GM12878 (cell line): ENCODE data around the gene IGFBP1. TPM values are rescaled to one million over a fixed set of nuclear protein-coding genes. Genes with fewer than 3 reads are reported as not detected.

ENCODE experiments used
- ATAC-seq: fragments of 200-7000 bp; cut with Tn5 transposase; 3 replicates; pipeline ENCODE4 v1.9.1; 2020; ENCODE audit warnings: mild to moderate bottlenecking, moderate library complexity
- BruUV-seq: library from RNA; stranded (reverse); fragments of 400-500 nt; replicated peaks from 2 replicates; lab custom pipeline; 2021; lab: Mats Ljungman, UMichigan
- CTCF ChIA-PET: fragments of 300-600 bp; sonication (Branson Sonifier 250); formaldehyde crosslinking; extraction: SDS; loops from one replicate; lab custom pipeline; 2021; ENCODE audit warnings: inconsistent platforms; lab: Yijun Ruan, JAX
- POLR2A ChIA-PET: fragments of 350-600 bp; formaldehyde crosslinking; extraction: SDS; loops from one replicate; lab custom pipeline; 2021; ENCODE audit warnings: inconsistent platforms; lab: Charles Lee
- RAD21 ChIA-PET: fragments of 300-600 bp; sonication (Branson Sonifier 250); formaldehyde crosslinking; loops from one replicate; lab custom pipeline; 2023; ENCODE audit warnings: antibody characterized with exemption; ENCODE audit not compliant: unreplicated experiment; lab: Charles Lee
- SMC1A ChIA-PET: fragments of 300-600 bp; sonication (Branson Sonifier 250); formaldehyde crosslinking; loops from one replicate; lab custom pipeline; 2023; ENCODE audit not compliant: unreplicated experiment, uncharacterized antibody; lab: Charles Lee
- DNase-seq: peaks from one replicate; pipeline ENCODE4 v3.0.0-alpha.2; 2011; ENCODE audit warnings: low read depth, low spot score
- FAIRE-seq: peaks from 3 replicates; lab custom pipeline; 2011; peaks lifted over from hg19 to GRCh38; lab: Jason Lieb, UNC
- H2AFZ ChIP-seq: 2 replicates; pipeline ENCODE4 v1.6.0; 2011; ENCODE audit warnings: low read depth, low read length, control low read depth; ENCODE audit not compliant: control insufficient read depth
- H3K27ac ChIP-seq: 2 replicates; pipeline ENCODE4 v1.5.1; 2011; ENCODE audit warnings: control low read depth; ENCODE audit not compliant: control insufficient read depth, insufficient read depth
- H3K27me3 ChIP-seq, 2 experiments: replicated peaks in 1 of 2; 2 replicates each; pipeline versions ENCODE4 v1.6.0 to v1.6.1; 2011; ENCODE audit warnings: low read length in 1 of 2; ENCODE audit not compliant: control insufficient read depth in 2 of 2, insufficient read depth in 2 of 2
- H3K36me3 ChIP-seq, 2 experiments: 2 replicates each; pipeline ENCODE4 v1.5.1; 2011; ENCODE audit warnings: low read length in 1 of 2; ENCODE audit not compliant: control insufficient read depth in 2 of 2, insufficient read depth in 2 of 2
- H3K4me1 ChIP-seq: 2 replicates; pipeline ENCODE4 v1.6.1; 2011; ENCODE audit warnings: mild to moderate bottlenecking, low read length, moderate library complexity, mixed read lengths; ENCODE audit not compliant: control insufficient read depth, insufficient read depth
- H3K4me2 ChIP-seq: 2 replicates; pipeline ENCODE4 v1.6.0; 2011; ENCODE audit warnings: control low read depth; ENCODE audit not compliant: control insufficient read depth, insufficient read depth
- H3K4me3 ChIP-seq: fragments of 200-600 bp; sonication (generic); 2 replicates; pipeline ENCODE4 v1.5.1; 2016
- H3K79me2 ChIP-seq: 2 replicates; pipeline ENCODE4 v1.6.0; 2011; ENCODE audit warnings: low read length; ENCODE audit not compliant: control insufficient read depth, insufficient read depth
- H3K9ac ChIP-seq: 2 replicates; pipeline ENCODE4 v1.8.0; 2011; ENCODE audit warnings: low read length, control low read depth, mixed read lengths; ENCODE audit not compliant: control insufficient read depth, insufficient read depth
- H3K9me3 ChIP-seq: replicated peaks from 3 replicates; pipeline ENCODE4 v1.5.1; 2011; ENCODE audit warnings: mild to moderate bottlenecking, low read length; ENCODE audit not compliant: control insufficient read depth, insufficient read depth
- H4K20me1 ChIP-seq: 2 replicates; pipeline ENCODE4 v1.6.0; 2011; ENCODE audit not compliant: control insufficient read depth, insufficient read depth
- BRCA1 ChIP-seq: IDR thresholded peaks from 2 replicates; pipeline ENCODE4 v1.6.1; 2011; ENCODE audit warnings: low read depth, low read length, improper control_type of control experiment
- CBX5 ChIP-seq: sonication (generic); IDR thresholded peaks from 2 replicates; pipeline ENCODE4 v1.6.1; 2016; ENCODE audit warnings: low read depth, moderate library complexity, mild to moderate bottlenecking, inconsistent platforms
- E4F1 ChIP-seq: fragments of 450-650 bp; IDR thresholded peaks from 2 replicates; pipeline ENCODE4 v1.6.1; 2018; ENCODE audit warnings: borderline replicate concordance, mild to moderate bottlenecking; ENCODE audit not compliant: partially characterized antibody
- FOXM1 ChIP-seq: IDR thresholded peaks from 2 replicates; pipeline ENCODE4 v1.6.1; 2012; ENCODE audit warnings: low read depth, mild to moderate bottlenecking, inconsistent platforms, low read length, moderate library complexity
- NFYB ChIP-seq: IDR thresholded peaks from 2 replicates; pipeline ENCODE4 v1.6.1; 2011; ENCODE audit warnings: low read depth, mild to moderate bottlenecking, low read length, improper control_type of control experiment, moderate library complexity; ENCODE audit not compliant: insufficient read depth
- SIX5 ChIP-seq: IDR thresholded peaks from 2 replicates; pipeline ENCODE4 v1.6.1; 2011; ENCODE audit warnings: mild to moderate bottlenecking, low read depth, low read length, moderate library complexity; ENCODE audit not compliant: severe bottlenecking
- ZNF274 ChIP-seq: IDR thresholded peaks from one replicate; pipeline ENCODE4 v1.8.0; 2011; ENCODE audit not compliant: insufficient read length, insufficient read depth
- WGBS: methylation state at CpG from one replicate; pipeline ENCODE4 v1.1.6; 2016; ENCODE audit warnings: low lambda C conversion rate; ENCODE audit not compliant: insufficient replicate concordance, insufficient coverage; ENCODE audit errors: missing lambda C conversion rate; 5-methylcytosine and 5-hydroxymethylcytosine counted together
- in situ Hi-C: fragments of 300-500 bp; cut with MboI; formaldehyde crosslinking; loops from 9 replicates; pipeline ENCODE4 v1.14.3; 2018; ENCODE audit warnings: mixed read lengths
- intact Hi-C: fragments of 100-400 bp; cut with micrococcal nuclease; formaldehyde crosslinking; loops from one replicate; pipeline ENCODE4 v1.14.2; 2022; ENCODE audit not compliant: unreplicated experiment
- polyA plus RNA-seq, 11 experiments: library from polyadenylated mRNA; depleted of rRNA in 4 of 11; unstranded in 6 of 11; stranded (reverse) in 5 of 11; fragments of >200 nt; fragmentation: Nextera tagmentation in 4 of 11; fragmentation: Illumina TruSeq in 1 of 11; extraction: Ambion mirVana in 4 of 11; extraction: Trizol in 1 of 11; gene quantifications; 1 replicate in 1 of 11; 2 replicates in 10 of 11; pipeline versions ENCODE4 v1.2.1 to v1.2.3, GENCODE V29; 2011 to 2016; ENCODE audit warnings: inconsistent platforms in 2 of 11, missing spikeins in 2 of 11, low read depth in 1 of 11
- total RNA-seq, 4 experiments: library from RNA; depleted of rRNA in 3 of 4; stranded (reverse); fragments of >200 nt in 3 of 4; fragmentation: Illumina TruSeq in 1 of 4; extraction: Trizol in 1 of 4; gene quantifications; 2 replicates each; pipeline versions ENCODE4 v1.2.1 to v1.2.3, GENCODE V29; 2013 to 2021
- TF ChIP-seq, protein P1 (sequence below), 3 experiments: IDR thresholded peaks in 2 of 3; conservative IDR thresholded peaks in 1 of 3; 2 replicates each; pipeline ENCODE4 v1.5.1; 2011; ENCODE audit warnings: low read depth in 3 of 3, low read length in 3 of 3, mild to moderate bottlenecking in 3 of 3, control low read depth in 2 of 3, moderate library complexity in 2 of 3, inconsistent platforms in 1 of 3, mixed read lengths in 1 of 3; ENCODE audit not compliant: control insufficient read depth in 2 of 3, insufficient read depth in 1 of 3; ENCODE audit errors: extremely low read depth in 1 of 3
- TF ChIP-seq, protein P2 (sequence below): fragments of 450-650 bp; IDR thresholded peaks from 2 replicates; pipeline ENCODE4 v1.6.1; 2017; ENCODE audit warnings: low read depth, mild to moderate bottlenecking, moderate library complexity
- TF ChIP-seq, protein P3 (sequence below): fragments of 450-650 bp; IDR thresholded peaks from 2 replicates; pipeline ENCODE4 v1.6.1; 2017; ENCODE audit warnings: mild to moderate bottlenecking, low read depth, inconsistent platforms; ENCODE audit not compliant: poor library complexity, severe bottlenecking

The IGFBP1 gene
- total and polyA plus RNA-seq, 10 of the 15 experiments (the other 5 are each of a cell fraction or from before 2014, with no cell fraction given): 0.13 TPM; not detected in 9

- TF ChIP-seq, protein P1, sequence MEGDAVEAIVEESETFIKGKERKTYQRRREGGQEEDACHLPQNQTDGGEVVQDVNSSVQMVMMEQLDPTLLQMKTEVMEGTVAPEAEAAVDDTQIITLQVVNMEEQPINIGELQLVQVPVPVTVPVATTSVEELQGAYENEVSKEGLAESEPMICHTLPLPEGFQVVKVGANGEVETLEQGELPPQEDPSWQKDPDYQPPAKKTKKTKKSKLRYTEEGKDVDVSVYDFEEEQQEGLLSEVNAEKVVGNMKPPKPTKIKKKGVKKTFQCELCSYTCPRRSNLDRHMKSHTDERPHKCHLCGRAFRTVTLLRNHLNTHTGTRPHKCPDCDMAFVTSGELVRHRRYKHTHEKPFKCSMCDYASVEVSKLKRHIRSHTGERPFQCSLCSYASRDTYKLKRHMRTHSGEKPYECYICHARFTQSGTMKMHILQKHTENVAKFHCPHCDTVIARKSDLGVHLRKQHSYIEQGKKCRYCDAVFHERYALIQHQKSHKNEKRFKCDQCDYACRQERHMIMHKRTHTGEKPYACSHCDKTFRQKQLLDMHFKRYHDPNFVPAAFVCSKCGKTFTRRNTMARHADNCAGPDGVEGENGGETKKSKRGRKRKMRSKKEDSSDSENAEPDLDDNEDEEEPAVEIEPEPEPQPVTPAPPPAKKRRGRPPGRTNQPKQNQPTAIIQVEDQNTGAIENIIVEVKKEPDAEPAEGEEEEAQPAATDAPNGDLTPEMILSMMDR (IDR thresholded peaks at IDR 0.05 in 2 of 3, conservative IDR thresholded peaks at IDR 0.05 in 1 of 3; ENCODE audit: control insufficient read depth in 2 of 3, extremely low read depth in 1 of 3, insufficient read depth in 1 of 3, low read depth in 3 of 3, low read length in 3 of 3): peak; percentile 87 to 93 (median 89); a peak in 5 of 6 replicates
- TF ChIP-seq, all 136 proteins: peak for 4
Measured at GRCh38 chr7:45917658-45918057, 29.4 kb downstream of the IGFBP1 start (continued).

DNA sequence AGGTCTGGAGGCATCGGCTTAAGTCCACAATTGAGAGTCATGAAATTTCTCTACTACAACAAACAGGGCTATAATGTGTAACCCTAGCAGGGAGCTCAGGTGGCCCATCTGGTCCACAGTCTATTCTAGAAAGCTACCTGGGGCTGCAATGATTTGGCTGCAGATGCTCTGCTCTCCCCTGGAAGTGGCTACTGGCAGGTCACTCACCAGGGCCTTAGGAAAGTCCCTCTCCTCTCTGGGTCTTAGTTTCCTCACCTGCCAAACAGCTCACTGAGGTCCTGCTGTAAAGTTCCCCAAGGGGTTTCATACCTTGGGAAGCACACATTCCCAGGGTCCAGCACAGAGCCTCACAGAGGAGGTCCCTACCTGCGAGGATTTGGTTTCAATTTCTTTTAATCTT, 30.3 kb downstream of the IGFBP1 start:
- ChIA-PET SMC1A (interaction anchor here (0.7 to 4.9 kb wide), 14 partner anchors 221 to 1265 kb away, joined by 3 to 48 read pairs (median 4); no protein-coding TSS in a partner anchor), POLR2A (no interaction called here), RAD21 (interaction anchor here (0.9 to 4.5 kb wide), 10 partner anchors 26 to 1263 kb away, joined by 3 to 41 read pairs (median 5); no protein-coding TSS in a partner anchor), CTCF (interaction anchor here (0.6 to 9.6 kb wide), 28 partner anchors 10 to 1337 kb away, joined by 3 to 91 read pairs (median 4); no protein-coding TSS in a partner anchor)
- Histone ChIP-seq H3K4me3 (no peak overlapping the region), H3K27me3 (peaks cover 2 to 3% of the 10 kb centered on the region in 2 experiments; a peak in 3 of 4 replicates), H3K9me3 (no peaks in the 10 kb centered on the region), H3K79me2 (no peaks in the 10 kb centered on the region), H3K9ac (no peak overlapping the region), H3K4me2 (no peak overlapping the region), H3K36me3 (no peaks in the 10 kb centered on the region), H2AFZ (no peak overlapping the region), H3K27ac (no peak overlapping the region), H3K4me1 (no peaks in the 10 kb centered on the region)
- no TSS peak for BruUV-seq
- in situ Hi-C loops: loop anchor here (5.0 kb wide), 3 partner anchors 434 to 1264 kb away; no protein-coding TSS in a partner anchor
- no peak for ATAC-seq
- no peak for FAIRE-seq
- intact Hi-C loops: loop anchor here (10.0 kb wide), 1 partner anchor 1336 kb away; no protein-coding TSS in a partner anchor
- no peak for DNase-seq
- no peak for TF ChIP-seq SIX5
- no peak for TF ChIP-seq CBX5
- no peak for TF ChIP-seq FOXM1
- no peak for TF ChIP-seq NFYB
- TF ChIP-seq E4F1: no peak
- TF ChIP-seq, protein P2, sequence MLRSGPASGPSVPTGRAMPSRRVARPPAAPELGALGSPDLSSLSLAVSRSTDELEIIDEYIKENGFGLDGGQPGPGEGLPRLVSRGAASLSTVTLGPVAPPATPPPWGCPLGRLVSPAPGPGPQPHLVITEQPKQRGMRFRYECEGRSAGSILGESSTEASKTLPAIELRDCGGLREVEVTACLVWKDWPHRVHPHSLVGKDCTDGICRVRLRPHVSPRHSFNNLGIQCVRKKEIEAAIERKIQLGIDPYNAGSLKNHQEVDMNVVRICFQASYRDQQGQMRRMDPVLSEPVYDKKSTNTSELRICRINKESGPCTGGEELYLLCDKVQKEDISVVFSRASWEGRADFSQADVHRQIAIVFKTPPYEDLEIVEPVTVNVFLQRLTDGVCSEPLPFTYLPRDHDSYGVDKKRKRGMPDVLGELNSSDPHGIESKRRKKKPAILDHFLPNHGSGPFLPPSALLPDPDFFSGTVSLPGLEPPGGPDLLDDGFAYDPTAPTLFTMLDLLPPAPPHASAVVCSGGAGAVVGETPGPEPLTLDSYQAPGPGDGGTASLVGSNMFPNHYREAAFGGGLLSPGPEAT: no peak
- TF ChIP-seq, protein P3, sequence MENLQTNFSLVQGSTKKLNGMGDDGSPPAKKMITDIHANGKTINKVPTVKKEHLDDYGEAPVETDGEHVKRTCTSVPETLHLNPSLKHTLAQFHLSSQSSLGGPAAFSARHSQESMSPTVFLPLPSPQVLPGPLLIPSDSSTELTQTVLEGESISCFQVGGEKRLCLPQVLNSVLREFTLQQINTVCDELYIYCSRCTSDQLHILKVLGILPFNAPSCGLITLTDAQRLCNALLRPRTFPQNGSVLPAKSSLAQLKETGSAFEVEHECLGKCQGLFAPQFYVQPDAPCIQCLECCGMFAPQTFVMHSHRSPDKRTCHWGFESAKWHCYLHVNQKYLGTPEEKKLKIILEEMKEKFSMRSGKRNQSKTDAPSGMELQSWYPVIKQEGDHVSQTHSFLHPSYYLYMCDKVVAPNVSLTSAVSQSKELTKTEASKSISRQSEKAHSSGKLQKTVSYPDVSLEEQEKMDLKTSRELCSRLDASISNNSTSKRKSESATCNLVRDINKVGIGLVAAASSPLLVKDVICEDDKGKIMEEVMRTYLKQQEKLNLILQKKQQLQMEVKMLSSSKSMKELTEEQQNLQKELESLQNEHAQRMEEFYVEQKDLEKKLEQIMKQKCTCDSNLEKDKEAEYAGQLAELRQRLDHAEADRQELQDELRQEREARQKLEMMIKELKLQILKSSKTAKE: no peak
- no peak for TF ChIP-seq ZNF274
- TF ChIP-seq BRCA1: no peak
- TF ChIP-seq, all 136 proteins: peak for 0
- WGBS: 12% methylated on average over 2 of the region's 2 CpGs
- H4K20me1 ChIP-seq: no peaks in the 10 kb centered on the region
